Neural crest cell (in vitro differentiated cells): ENCODE data around the gene TEAD3. TPM values are rescaled to one million over a fixed set of nuclear protein-coding genes. Genes with fewer than 3 reads are reported as not detected.
"Not testable (repeated sequence)": the region's sequence is repeated elsewhere in the genome, so short reads cannot be mapped to it uniquely, and the experiment has no call there.

Experiments
- DNase-seq: peaks from one replicate; pipeline ENCODE4 v3.0.0; 2021; ENCODE audit warnings: low read depth, mixed read lengths, low spot score
- H3K27ac Mint-ChIP-seq: one replicate; pipeline ENCODE4 v1.8.0; 2021; ENCODE audit warnings: mild to moderate bottlenecking, mixed read lengths; ENCODE audit not compliant: unreplicated experiment
- H3K27me3 Mint-ChIP-seq: 2 replicates; pipeline ENCODE4 v1.8.0; 2021; ENCODE audit warnings: low read depth, mild to moderate bottlenecking, mixed read lengths
- H3K36me3 Mint-ChIP-seq: 2 replicates; pipeline ENCODE4 v1.8.0; 2021; ENCODE audit warnings: low read depth, mild to moderate bottlenecking, mixed read lengths
- H3K4me1 Mint-ChIP-seq: 2 replicates; pipeline ENCODE4 v1.8.0; 2021; ENCODE audit warnings: mixed read lengths
- H3K4me3 Mint-ChIP-seq: one replicate; pipeline ENCODE4 v1.8.0; 2021; ENCODE audit warnings: mild to moderate bottlenecking, mixed read lengths
- H3K9me3 Mint-ChIP-seq: 2 replicates; pipeline ENCODE4 v1.8.0; 2021; ENCODE audit warnings: mixed read lengths
- CTCF ChIP-seq: fragments of 200-600 bp; sonication (generic); conservative IDR thresholded peaks from 2 replicates; pipeline ENCODE4 v1.5.0; 2021; ENCODE audit warnings: antibody characterized with exemption, mild to moderate bottlenecking
- total RNA-seq: library from RNA; stranded (reverse); gene quantifications from 2 replicates; pipeline ENCODE4 v1.2.1, GENCODE V29; 2021

TEAD3 gene
- total RNA-seq, 1 donor from 2014 or later, result 19.2 TPM

- Mint-ChIP-seq H3K27me3 (no peaks in the 10 kb centered on the region), H3K4me3 (no peak overlapping the region), H3K36me3 (no peaks in the 10 kb centered on the region), H3K4me1 (no peaks in the 10 kb centered on the region), H3K27ac (no peak overlapping the region), H3K9me3 (no peaks in the 10 kb centered on the region)
- TF ChIP-seq CTCF, result no peak
- DNase-seq, result no peak
Observed at GRCh38 chr6:35436071-35436857, 60.6 kb downstream of the TEAD3 start.

GRCh38 chr6:35435074-35435837 lies 61.6 kb downstream of the TEAD3 start:
- Mint-ChIP-seq H3K9me3 (no peaks in the 10 kb centered on the region), H3K36me3 (peaks cover under 1% of the 10 kb centered on the region), H3K27me3 (no peaks in the 10 kb centered on the region), H3K4me3 (no peak overlapping the region), H3K4me1 (no peaks in the 10 kb centered on the region), H3K27ac (no peak overlapping the region)
- no peak for DNase-seq
- no peak for TF ChIP-seq CTCF

GRCh38 chr6:35432702-35433101 lies 64.2 kb downstream of the TEAD3 start:
- DNase-seq, H3K4me3 Mint-ChIP-seq, H3K27ac Mint-ChIP-seq, H3K4me1 Mint-ChIP-seq, H3K9me3 Mint-ChIP-seq, H3K27me3 Mint-ChIP-seq: not testable (repeated sequence)
- H3K36me3 Mint-ChIP-seq, result peaks cover 12% of the 10 kb centered on the region

- Mint-ChIP-seq H3K4me1 (peaks cover 3% of the 10 kb centered on the region), H3K36me3 (peaks cover 12% of the 10 kb centered on the region), H3K27me3 (no peaks in the 10 kb centered on the region), H3K27ac (no peak overlapping the region), H3K4me3 (no peak overlapping the region), H3K9me3 (peaks cover 8% of the 10 kb centered on the region)
- no peak for TF ChIP-seq CTCF
- DNase-seq, result no peak
Observed at GRCh38 chr6:35432291-35432690, 64.6 kb downstream of the TEAD3 start.

- Mint-ChIP-seq H3K9me3 (peaks cover 8% of the 10 kb centered on the region), H3K36me3 (peaks cover 15% of the 10 kb centered on the region), H3K4me1 (peaks cover 10% of the 10 kb centered on the region), H3K4me3 (no peak overlapping the region), H3K27me3 (no peaks in the 10 kb centered on the region), H3K27ac (no peak overlapping the region)
- no peak for DNase-seq
- TF ChIP-seq CTCF, result no peak
Observed at GRCh38 chr6:35429463-35429862, 67.4 kb downstream of the TEAD3 start.
